Esophagus squamous epithelium (tissue), 4 donors: Measurements from ENCODE around the gene SIMC1.

Experiments used
- CTCF ChIP-seq, 6 experiments: fragments of 450-650 bp in 4 of 6; fragments of 200-600 bp in 2 of 6; sonication (generic) in 2 of 6; IDR thresholded peaks; one replicate each; pipeline ENCODE4 v1.5.1; 2016 to 2019; ENCODE audit warnings: antibody characterized with exemption in 6 of 6, mild to moderate bottlenecking in 4 of 6, moderate library complexity in 4 of 6
- POLR2A ChIP-seq, 4 donors: fragments of 450-650 bp; IDR thresholded peaks; one replicate each; pipeline ENCODE4 v1.6.1; 2017; ENCODE audit warnings: antibody characterized with exemption in 4 of 4, mild to moderate bottlenecking in 4 of 4, moderate library complexity in 3 of 4

GRCh38 chr5:176350416-176350815 is 112.2 kb downstream of the SIMC1 start:
- TF ChIP-seq CTCF (IDR thresholded peaks at IDR 0.05) (no peak), POLR2A (IDR thresholded peaks at IDR 0.05) (no peak)
